Measurements from ENCODE around the gene TEX261.

- no peak for TF ChIP-seq CTCF (IDR thresholded peaks at IDR 0.05; ENCODE audit: extremely low read depth in 1 of 2, insufficient read depth in 1 of 2, low read depth in 1 of 2, low read length in 2 of 2)
- TF ChIP-seq EZH2 (IDR thresholded peaks at IDR 0.05; ENCODE audit: borderline replicate concordance, low read depth, low read length, severe bottlenecking): no peak
- TF ChIP-seq JUN (IDR thresholded peaks at IDR 0.05; ENCODE audit: borderline replicate concordance, insufficient read depth, insufficient read length, low read depth): no peak
Measured at GRCh38 chr2:70962885-70963878, 31.5 kb downstream of the TEX261 start.

Measured in endothelial cell of umbilical vein (primary cell).